A549 (cell line): ENCODE data around the gene IRF8. TPM values are rescaled to one million over a fixed set of nuclear protein-coding genes. Genes with fewer than 3 reads are reported as not detected.

ENCODE experiments used
- ATAC-seq, 2 experiments: fragments of 200-7000 bp in 1 of 2; fragments of >200 bp in 1 of 2; cut with Nextera tagmentation in 1 of 2; cut with Tn5 transposase in 1 of 2; 3 replicates each; pipeline versions ENCODE4 v1.8.0 to v1.9.1; 2018 to 2020; ENCODE audit warnings: mild to moderate bottlenecking in 1 of 2, moderate library complexity in 1 of 2
- CTCF ChIA-PET: fragments of 300-600 bp; sonication (Branson Sonifier 250); formaldehyde crosslinking; extraction: SDS; loops from one replicate; lab custom pipeline; 2021; ENCODE audit warnings: antibody characterized with exemption, inconsistent platforms; lab: Yijun Ruan, JAX
- POLR2A ChIA-PET: fragments of 350-600 bp; formaldehyde crosslinking; extraction: SDS; loops from one replicate; lab custom pipeline; 2021; ENCODE audit warnings: antibody characterized with exemption, inconsistent platforms; lab: Yijun Ruan, JAX
- DNase-seq, 2 experiments: peaks; one replicate each; pipeline versions ENCODE4 v3.0.0 to v3.0.0-alpha.2; 2011 to 2016; ENCODE audit warnings: low read depth in 1 of 2, low spot score in 1 of 2
- FAIRE-seq: peaks from 2 replicates; lab custom pipeline; 2011; peaks lifted over from hg19 to GRCh38; lab: Jason Lieb, UNC
- H3K27ac ChIP-seq, 2 experiments: fragments of >200 bp; sonication (Bioruptor Twin); formaldehyde crosslinking; 3 replicates each; pipeline ENCODE4 v1.5.1; 2016 to 2017
- H3K4me1 ChIP-seq: fragments of >200 bp; sonication (Bioruptor Twin); formaldehyde crosslinking; 3 replicates; pipeline ENCODE4 v1.6.1; 2016
- H3K4me2 ChIP-seq: fragments of >200 bp; sonication (Bioruptor Twin); formaldehyde crosslinking; 3 replicates; pipeline ENCODE4 v1.6.1; 2016
- H3K4me3 ChIP-seq: fragments of >200 bp; sonication (Bioruptor Twin); formaldehyde crosslinking; 3 replicates; pipeline ENCODE4 v1.5.1; 2016
- H3K9me3 ChIP-seq: fragments of >200 bp; sonication (Bioruptor Twin); formaldehyde crosslinking; 3 replicates; pipeline ENCODE4 v1.6.1; 2016
- BHLHE40 ChIP-seq: IDR thresholded peaks from 2 replicates; pipeline ENCODE4 v1.6.1; 2012; ENCODE audit warnings: low read depth, low read length, inconsistent platforms
- CHD2 ChIP-seq: fragments of 150-350 bp; IDR thresholded peaks from 2 replicates; pipeline ENCODE4 v1.6.1; 2014; ENCODE audit warnings: low read length; ENCODE audit not compliant: partially characterized antibody
- ESRRA ChIP-seq: fragments of 150-350 bp; IDR thresholded peaks from 2 replicates; pipeline ENCODE4 v1.6.1; 2014; ENCODE audit warnings: mild to moderate bottlenecking, low read length, borderline replicate concordance
- FOSB ChIP-seq: fragments of 250-450 bp; sonication (Bioruptor Pico); IDR thresholded peaks from 2 replicates; pipeline ENCODE4 v1.5.0; 2020; ENCODE audit warnings: mild to moderate bottlenecking, moderate library complexity
- FOSL2 ChIP-seq, 2 experiments: fragments of 450-650 bp in 1 of 2; fragments of >200 bp in 1 of 2; sonication (Bioruptor Twin) in 1 of 2; formaldehyde crosslinking; IDR thresholded peaks; 2 replicates each; pipeline versions ENCODE4 v1.5.0 to v1.6.1; 2016 to 2020; ENCODE audit warnings: mild to moderate bottlenecking in 1 of 2, moderate library complexity in 1 of 2
- HDAC2 ChIP-seq: fragments of 200-600 bp; sonication (generic); IDR thresholded peaks from 2 replicates; pipeline ENCODE4 v1.6.1; 2016
- JUN ChIP-seq, 2 experiments: fragments of >200 bp; sonication (Bioruptor Twin); formaldehyde crosslinking; IDR thresholded peaks; 2 replicates in 1 of 2; 3 replicates in 1 of 2; pipeline ENCODE4 v1.6.1; 2016 to 2017
- JUNB ChIP-seq: fragments of >200 bp; sonication (Bioruptor Twin); formaldehyde crosslinking; IDR thresholded peaks from 2 replicates; pipeline ENCODE4 v1.6.1; 2016
- NFE2L2 ChIP-seq: fragments of 150-350 bp; conservative IDR thresholded peaks from 2 replicates; pipeline ENCODE4 v1.6.1; 2014; ENCODE audit warnings: low read length
- RARB ChIP-seq: fragments of 250-450 bp; sonication (Bioruptor Pico); IDR thresholded peaks from 2 replicates; pipeline ENCODE4 v1.8.0; 2021; ENCODE audit warnings: mild to moderate bottlenecking, moderate library complexity
- ZC3H11A ChIP-seq: fragments of 450-650 bp; IDR thresholded peaks from 2 replicates; pipeline ENCODE4 v1.6.1; 2014; ENCODE audit warnings: antibody characterized with exemption, mild to moderate bottlenecking
- ZSCAN20 ChIP-seq: fragments of 250-450 bp; sonication (Bioruptor Pico); IDR thresholded peaks from 2 replicates; pipeline ENCODE4 v1.8.0; 2022; ENCODE audit warnings: mild to moderate bottlenecking, moderate library complexity
- WGBS: methylation state at CpG from one replicate; pipeline ENCODE4 v1.1.6; 2017; ENCODE audit errors: missing lambda C conversion rate; 5-methylcytosine and 5-hydroxymethylcytosine counted together
- polyA plus RNA-seq, 4 experiments: library from polyadenylated mRNA; depleted of rRNA in 3 of 4; stranded (reverse); fragments of >200 nt; fragmentation: RNase III in 1 of 4; extraction: RNeasy Plus Mini Kit Qiagen cat#74134 plus additional on column Dnase treatment in 1 of 4; gene quantifications; 2 replicates in 3 of 4; 3 replicates in 1 of 4; pipeline ENCODE4 v1.2.3, GENCODE V29; 2011 to 2017
- TF ChIP-seq, protein P1 (sequence below): fragments of 200-600 bp; sonication (generic); IDR thresholded peaks from 2 replicates; pipeline ENCODE4 v1.6.1; 2016; ENCODE audit warnings: antibody characterized with exemption, mild to moderate bottlenecking, moderate library complexity
- TF ChIP-seq, protein P2 (sequence below): fragments of 250-450 bp; sonication (Bioruptor Pico); IDR thresholded peaks from 2 replicates; pipeline ENCODE4 v1.5.0; 2021; ENCODE audit warnings: mild to moderate bottlenecking, moderate library complexity, borderline replicate concordance

The IRF8 gene
- polyA plus RNA-seq, 2 of the 4 experiments (the other 2 are of a cell fraction): 0.16 to 0.18 TPM

- DNase-seq (no peak), FAIRE-seq (no peak), ATAC-seq (no peak)
- ChIA-PET CTCF (interaction anchor here (0.5 to 1.2 kb wide), 2 partner anchors 62 to 1233 kb away, joined by 3 to 4 read pairs; no protein-coding TSS in a partner anchor), POLR2A (no interaction called here)
- WGBS: 55% methylated on average over 7 of the region's 14 CpGs
- no peak for TF ChIP-seq ZC3H11A
- H3K4me3 ChIP-seq: no peak overlapping the region
- peaks cover 10% of the 10 kb centered on the region for H3K4me1 ChIP-seq
- H3K4me2 ChIP-seq: no peak overlapping the region
- no peaks in the 10 kb centered on the region for H3K9me3 ChIP-seq
- H3K27ac ChIP-seq: no peak overlapping the region
Observed at GRCh38 chr16:85883813-85884212, 15.1 kb upstream of the IRF8 start.

DNA sequence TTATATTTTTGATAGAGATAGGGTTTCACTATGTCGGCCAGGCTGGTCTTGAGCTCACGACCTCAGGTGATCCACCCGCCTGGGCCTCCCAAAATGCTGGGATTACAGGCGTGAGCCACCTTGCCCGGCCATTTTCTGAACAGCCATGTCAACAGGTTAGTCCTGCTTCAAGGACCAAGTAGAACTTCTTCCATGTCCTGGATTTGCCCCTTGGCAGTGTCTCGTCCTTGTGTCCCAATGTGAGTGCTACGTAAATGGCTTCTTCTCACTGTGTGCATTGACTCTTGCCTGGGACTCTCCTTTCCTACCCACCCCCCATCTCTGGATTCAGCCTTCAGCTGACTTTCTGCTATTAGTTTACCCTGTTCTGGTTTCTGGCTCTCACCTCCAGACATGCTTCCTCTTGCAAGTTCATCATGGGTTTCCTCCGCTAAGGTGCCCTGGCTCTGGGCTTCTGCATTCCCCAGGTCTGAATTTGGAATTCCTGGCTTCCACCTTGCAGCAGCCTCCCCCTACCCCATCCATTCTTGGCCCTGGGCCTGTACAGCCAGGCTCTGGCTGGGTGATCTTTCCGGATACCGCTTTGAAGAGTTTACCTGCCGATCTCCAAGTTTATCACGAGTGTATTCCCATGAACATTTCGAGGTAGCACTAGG, 14.0 kb upstream of the IRF8 start:
- WGBS: 78% methylated on average over 12 of the region's 13 CpGs
- FAIRE-seq: no peak

DNA sequence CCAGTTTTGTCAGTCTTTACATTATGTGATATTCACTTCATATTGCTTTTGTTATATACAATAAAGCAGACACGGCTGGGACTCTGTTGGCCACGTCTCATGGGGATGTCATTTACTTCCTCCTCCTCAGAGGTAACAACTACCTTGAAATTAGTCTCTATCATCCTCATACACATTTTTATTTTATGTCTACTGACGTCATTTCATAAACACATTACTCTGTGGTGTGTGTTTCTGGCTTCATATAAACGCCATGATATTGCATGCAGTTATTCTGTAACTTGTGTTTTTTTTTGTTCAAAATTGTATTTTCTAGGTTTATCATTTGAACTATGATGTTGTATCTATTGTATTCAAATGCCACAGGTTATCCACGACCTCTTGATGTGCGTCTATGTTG, 13.4 kb upstream of the IRF8 start:
- H3K9me3 ChIP-seq: no peaks in the 10 kb centered on the region
- H3K27ac ChIP-seq: no peak overlapping the region
- no peak overlapping the region for H3K4me2 ChIP-seq
- TF ChIP-seq, protein P1, sequence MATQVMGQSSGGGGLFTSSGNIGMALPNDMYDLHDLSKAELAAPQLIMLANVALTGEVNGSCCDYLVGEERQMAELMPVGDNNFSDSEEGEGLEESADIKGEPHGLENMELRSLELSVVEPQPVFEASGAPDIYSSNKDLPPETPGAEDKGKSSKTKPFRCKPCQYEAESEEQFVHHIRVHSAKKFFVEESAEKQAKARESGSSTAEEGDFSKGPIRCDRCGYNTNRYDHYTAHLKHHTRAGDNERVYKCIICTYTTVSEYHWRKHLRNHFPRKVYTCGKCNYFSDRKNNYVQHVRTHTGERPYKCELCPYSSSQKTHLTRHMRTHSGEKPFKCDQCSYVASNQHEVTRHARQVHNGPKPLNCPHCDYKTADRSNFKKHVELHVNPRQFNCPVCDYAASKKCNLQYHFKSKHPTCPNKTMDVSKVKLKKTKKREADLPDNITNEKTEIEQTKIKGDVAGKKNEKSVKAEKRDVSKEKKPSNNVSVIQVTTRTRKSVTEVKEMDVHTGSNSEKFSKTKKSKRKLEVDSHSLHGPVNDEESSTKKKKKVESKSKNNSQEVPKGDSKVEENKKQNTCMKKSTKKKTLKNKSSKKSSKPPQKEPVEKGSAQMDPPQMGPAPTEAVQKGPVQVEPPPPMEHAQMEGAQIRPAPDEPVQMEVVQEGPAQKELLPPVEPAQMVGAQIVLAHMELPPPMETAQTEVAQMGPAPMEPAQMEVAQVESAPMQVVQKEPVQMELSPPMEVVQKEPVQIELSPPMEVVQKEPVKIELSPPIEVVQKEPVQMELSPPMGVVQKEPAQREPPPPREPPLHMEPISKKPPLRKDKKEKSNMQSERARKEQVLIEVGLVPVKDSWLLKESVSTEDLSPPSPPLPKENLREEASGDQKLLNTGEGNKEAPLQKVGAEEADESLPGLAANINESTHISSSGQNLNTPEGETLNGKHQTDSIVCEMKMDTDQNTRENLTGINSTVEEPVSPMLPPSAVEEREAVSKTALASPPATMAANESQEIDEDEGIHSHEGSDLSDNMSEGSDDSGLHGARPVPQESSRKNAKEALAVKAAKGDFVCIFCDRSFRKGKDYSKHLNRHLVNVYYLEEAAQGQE: no peak
- WGBS: 61% methylated on average over 6 of the region's 6 CpGs
- ChIA-PET POLR2A (no interaction called here), CTCF (interaction anchor here (1.2 kb wide), 1 partner anchor 64 kb away, joined by 4 read pairs; no protein-coding TSS in a partner anchor)
- DNase-seq: no peak
- ATAC-seq: no peak
- H3K4me3 ChIP-seq: no peak overlapping the region
- peaks cover 27% of the 10 kb centered on the region for H3K4me1 ChIP-seq
- no peak for FAIRE-seq

More for the DNA sequence above, 14.0 kb upstream of the IRF8 start:
- CTCF ChIA-PET: interaction anchor here (1.2 kb wide), 1 partner anchor 64 kb away, joined by 4 read pairs; no protein-coding TSS in a partner anchor
- H3K9me3 ChIP-seq: no peaks in the 10 kb centered on the region
- H3K4me1 ChIP-seq: peaks cover 21% of the 10 kb centered on the region
- no peak for ATAC-seq
- TF ChIP-seq, protein P2, sequence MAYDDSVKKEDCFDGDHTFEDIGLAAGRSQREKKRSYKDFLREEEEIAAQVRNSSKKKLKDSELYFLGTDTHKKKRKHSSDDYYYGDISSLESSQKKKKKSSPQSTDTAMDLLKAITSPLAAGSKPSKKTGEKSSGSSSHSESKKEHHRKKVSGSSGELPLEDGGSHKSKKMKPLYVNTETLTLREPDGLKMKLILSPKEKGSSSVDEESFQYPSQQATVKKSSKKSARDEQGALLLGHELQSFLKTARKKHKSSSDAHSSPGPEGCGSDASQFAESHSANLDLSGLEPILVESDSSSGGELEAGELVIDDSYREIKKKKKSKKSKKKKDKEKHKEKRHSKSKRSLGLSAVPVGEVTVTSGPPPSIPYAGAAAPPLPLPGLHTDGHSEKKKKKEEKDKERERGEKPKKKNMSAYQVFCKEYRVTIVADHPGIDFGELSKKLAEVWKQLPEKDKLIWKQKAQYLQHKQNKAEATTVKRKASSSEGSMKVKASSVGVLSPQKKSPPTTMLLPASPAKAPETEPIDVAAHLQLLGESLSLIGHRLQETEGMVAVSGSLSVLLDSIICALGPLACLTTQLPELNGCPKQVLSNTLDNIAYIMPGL (CRISPR knock-in tag): no peak
- TF ChIP-seq RARB (no peak), JUN (IDR thresholded peaks at IDR 0.05) (no peak), CHD2 (no peak), NFE2L2 (no peak), ESRRA (no peak), FOSL2 (IDR thresholded peaks at IDR 0.05) (no peak), FOSL2 (CRISPR knock-in tag; IDR thresholded peaks at IDR 0.05) (no peak), BHLHE40 (no peak), FOSB (CRISPR knock-in tag) (no peak), JUNB (no peak), HDAC2 (no peak), ZSCAN20 (CRISPR knock-in tag) (no peak)
- POLR2A ChIA-PET: no interaction called here
- H3K4me2 ChIP-seq: no peak overlapping the region
- no peak overlapping the region for H3K27ac ChIP-seq
- no peak for DNase-seq
- no peak overlapping the region for H3K4me3 ChIP-seq
